GM18498 (cell line): ENCODE results near the gene CLN6.
"Not testable (repeated sequence)": the region's sequence is repeated elsewhere in the genome, so short reads cannot be mapped to it uniquely, and the experiment has no call there.

Experiments used
- ATAC-seq: cut with Tn5 transposase; IDR thresholded peaks from one replicate; pipeline ENCODE4 v1.9.1; 2021; ENCODE audit warnings: mild to moderate bottlenecking, moderate library complexity; ENCODE audit not compliant: unreplicated experiment

The CLN6 gene

DNA sequence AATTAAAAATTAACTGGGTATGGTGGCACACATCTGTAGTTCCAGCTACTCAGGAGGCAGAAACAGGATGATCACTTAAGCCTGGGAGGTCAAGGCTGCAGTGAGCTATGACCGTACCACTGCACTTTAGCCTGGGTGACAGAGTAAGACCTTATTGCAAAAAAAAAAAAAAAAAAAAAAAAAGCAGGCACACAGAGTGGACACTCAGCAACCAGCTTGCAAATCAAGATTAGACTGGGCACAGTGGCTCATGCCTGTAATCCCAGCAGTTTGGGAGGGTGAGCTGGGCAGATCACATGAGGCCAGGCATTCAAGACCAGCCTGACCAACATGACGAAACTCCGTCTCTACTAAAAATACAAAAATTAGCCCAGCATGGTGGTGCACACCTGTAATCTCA is 5.4 kb downstream of the CLN6 start:
- ATAC-seq = no peak

DNA sequence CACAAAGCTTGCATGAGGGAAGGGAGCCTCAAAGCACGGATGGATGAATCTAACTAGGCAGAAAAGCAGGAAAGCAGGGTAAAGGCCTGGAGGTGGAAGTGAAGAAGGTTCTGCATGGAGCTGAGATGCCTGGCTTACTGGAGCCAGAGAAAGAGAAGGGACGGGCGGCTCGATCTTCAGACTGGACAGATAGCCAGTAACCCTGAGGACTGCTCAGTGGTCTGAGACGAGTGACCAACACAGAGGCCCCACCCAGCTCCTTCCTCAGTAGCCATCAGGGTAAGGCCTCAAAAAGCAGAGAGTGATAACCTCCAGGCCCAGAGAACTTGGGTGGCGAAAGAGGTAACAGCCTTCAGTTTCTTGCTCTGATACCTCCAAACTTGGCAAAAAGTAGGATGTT is 6.4 kb downstream of the CLN6 start:
- no peak for ATAC-seq

DNA sequence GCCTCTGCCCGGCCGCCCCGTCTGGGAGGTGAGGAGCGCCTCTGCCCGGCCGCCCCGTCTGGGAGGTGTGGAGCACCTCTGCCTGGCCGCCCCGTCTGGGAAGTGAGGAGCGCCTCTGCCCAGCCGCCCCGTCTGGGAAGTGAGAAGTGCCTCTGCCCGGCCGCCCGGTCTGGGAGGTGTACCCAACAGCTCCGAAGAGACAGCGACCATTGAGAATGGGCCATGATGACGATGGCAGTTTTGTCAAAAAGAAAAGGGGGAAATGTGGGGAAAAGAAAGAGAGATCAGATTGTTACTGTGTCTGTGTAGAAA is 7.1 kb downstream of the CLN6 start:
- ATAC-seq = not testable (repeated sequence)

DNA sequence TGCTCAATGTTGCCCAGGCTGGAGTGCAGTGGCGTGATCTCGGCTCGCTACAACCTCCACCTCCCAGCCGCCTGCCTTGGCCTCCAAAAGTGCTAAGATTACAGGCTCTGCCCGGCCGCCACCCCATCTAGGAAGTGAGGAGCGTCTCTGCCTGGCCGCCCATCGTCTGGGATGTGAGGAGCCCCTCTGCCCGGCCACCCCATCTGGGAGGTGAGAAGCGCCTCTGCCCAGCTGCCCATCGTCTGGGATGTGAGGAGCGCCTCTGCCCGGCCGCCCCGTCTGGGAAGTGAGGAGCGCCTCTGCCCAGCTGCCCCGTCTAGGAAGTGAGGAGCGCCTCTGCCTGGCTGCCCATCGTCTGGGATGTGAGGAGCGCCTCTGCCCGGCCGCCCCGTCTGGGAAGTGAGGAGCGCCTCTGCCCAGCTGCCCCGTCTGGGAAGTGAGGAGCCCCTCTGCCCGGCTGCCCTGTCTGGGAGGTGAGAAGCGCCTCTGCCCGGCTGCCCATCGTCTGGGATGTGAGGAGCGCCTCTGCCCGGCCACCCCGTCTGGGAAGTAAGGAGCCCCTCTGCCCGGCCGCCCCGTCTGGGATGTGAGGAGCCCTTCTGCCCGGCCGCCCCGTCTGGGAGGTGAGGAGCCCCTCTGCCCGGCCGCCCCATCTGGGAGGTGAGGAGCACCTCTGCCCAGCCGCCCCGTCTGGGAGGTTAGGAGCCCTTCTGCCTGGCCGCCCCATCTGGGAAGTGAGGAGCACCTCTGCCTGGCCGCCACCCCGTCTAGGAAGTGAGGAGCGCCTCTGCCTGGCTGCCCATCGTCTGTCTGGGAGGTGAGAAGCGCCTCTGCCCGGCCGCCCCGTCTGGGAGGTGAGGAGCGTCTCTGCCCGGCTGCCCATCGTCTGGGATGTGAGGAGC is 7.7 kb downstream of the CLN6 start:
- not testable (repeated sequence) for ATAC-seq

DNA sequence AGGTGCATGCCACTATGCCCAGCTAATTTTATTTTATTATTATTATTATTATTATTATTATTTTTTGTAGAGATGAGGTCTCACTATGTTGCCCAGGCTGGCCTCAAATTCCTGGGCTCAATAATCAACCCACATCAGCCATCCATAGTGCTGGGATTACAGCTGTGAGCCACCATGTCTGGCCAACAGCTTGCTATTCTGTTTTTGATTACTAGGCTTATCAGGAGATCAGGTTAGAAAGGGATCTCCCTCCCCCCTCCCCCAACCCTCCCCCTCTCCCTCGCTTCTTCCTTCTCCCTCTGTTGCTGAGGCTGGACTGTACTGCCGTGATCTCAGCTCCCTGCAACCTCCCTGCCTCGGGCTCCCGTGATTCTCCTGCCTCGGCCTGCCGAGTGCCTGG is 8.6 kb downstream of the CLN6 start:
- no peak for ATAC-seq

DNA sequence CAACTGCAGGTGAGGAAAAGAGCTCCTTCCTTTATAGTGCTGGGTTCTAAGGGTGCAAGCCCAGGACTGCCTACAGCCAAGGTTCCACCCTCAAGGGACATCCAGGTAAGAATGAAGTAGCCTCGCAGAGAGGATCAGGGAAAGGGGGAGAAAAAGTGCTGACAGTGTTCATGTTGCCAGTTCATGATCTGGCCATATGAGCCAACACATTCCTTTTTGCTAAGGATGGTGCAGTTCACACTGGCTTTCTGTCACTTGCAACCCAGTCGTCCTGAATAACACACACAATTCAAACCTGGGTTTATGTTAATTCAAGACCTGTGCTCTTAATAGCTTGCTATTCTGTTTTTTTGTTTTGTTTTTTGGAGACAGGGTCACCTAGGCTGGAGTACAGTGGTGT is 9.0 kb downstream of the CLN6 start:
- ATAC-seq = no peak

DNA sequence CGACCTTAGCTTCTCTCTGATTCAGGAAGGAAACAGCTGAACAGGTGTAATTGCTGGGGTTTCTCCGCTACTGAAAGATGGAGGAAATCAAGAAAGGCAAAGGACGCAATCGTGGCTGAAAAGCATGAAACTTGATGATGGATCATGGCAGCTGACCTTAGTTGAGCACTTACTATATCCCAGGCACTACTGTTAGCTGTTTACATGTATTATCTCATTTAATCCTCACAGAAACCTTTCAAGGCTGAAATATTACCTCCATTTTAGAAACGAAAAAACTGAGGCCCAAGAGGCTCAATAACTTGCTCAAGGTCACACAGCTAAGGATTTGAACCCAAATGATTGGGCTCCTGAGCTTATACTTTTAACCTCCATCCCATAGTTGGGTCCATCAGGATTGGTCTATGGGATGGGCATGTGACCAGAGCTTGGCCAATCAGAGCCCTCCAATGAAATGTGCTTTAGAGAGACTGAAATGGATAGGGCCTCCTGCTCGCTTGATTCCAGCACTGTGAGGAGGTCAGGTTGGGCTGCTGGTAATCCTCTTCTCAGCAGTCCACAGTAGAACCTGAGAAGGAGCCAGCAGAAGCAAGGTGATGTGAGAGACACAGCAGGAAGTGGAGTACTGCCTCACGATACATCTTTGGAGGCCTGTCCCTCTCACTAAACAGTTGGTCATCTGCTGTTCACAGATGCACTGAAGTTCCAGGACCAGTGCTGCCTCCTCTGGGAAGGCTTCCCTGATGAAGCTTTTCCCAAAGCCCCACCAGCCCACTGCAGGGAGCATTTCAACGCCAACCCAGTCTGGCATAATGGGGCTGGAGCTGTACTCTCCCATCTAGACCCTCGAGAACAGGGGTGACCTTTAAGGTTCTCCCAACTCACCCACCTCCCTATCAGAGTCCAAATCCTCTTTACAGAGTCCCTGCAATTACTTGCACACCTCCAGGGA is 10.4 kb downstream of the CLN6 start:
- ATAC-seq = no peak

DNA sequence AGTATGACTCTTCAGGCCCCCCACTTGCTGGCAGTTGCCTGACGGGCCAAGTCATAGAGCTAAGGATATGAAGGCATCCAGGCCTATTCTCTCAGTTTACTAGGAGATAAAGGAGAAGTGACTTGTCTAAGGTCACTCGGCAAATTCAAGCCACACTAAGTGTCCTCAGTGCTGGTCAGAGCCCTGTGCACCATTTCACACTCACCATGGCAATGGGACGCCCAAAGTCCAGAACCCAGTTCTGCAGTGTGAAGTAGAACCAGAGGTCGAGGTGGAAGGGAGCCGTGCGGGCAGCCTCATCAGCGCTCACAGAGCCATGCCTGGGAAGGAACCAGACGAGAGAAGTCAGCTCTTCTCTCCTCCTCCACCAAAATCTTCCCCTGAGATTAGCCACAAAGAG is 11.2 kb downstream of the CLN6 start:
- no peak for ATAC-seq

DNA sequence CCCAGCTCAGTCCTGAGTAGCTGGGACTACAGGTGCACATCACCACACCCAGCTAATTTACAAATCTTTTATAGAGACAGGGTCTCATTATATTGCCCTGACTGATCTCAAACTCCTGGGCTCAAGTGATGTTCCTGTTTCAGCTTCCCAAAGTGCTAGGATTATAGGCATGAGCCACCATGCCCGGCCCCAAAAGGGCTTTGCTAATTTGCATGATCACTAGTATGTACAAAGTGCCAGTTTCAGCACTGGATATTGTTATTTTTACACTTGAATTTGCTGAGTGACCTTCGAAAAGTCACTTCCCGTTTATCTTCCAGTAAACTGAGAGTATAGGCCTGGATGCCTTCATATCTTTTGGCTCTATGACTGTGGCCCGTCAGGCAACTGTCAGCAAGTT is 12.2 kb downstream of the CLN6 start:
- no peak for ATAC-seq

DNA sequence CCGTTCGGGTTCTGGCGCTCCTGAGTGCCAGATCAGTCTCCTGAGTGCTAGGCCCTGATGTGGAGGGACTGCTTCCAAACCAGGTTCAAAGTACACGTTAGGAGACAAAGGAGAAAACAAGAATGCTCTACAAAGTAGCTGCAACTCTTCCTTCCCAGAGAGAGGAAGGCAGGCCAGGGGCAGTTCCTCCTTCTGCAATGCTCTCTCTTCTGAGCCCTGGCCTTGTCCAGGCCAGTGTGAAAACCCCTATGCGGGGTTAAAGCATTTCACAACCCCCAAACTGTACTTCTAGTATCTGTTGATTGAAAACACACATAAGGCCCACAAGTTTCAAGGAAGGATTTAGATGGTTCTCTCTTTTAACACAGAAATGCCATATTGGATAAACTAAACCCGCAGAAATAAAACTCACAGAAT is 14.7 kb downstream of the CLN6 start:
- no peak for ATAC-seq

DNA sequence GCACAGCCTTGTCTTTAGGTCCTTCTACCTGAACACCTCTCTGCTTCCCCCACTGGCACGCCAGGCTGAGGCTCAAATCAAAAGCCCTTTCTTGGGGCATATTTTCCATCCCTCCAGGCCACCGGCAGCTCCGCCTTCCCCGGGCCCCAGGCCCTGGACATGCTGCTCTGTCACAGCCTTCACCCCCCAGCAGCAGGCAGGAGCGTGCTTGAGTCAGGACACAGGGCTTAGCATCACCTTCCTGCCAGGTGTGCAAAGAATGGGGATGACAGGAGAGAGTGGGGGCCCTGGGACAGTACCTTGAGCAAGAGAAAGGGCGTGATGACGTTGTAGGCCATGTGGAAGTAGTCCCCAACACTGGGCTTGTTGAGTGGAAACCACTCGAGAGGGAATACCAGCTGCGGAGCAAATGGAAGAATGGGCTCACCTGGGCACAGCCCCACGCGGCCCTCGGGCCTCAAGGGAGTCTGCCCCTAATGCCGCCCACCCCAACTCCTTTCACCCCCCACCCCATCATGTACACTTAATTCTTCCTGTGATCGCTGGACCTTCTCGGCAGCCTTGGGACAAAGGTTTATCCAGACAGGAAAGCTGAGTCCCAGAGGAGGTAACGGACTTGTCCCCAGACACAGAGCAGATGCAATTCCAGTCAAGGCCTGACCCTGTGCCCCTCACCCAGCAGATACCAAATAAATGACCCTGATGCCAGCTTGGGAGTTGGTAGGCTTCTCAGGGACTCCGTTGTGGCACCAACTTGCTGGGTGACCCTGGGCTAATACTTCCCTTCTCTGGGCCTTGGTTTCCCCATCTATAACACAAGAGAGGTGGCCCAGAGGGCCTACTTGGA is 15.3 kb downstream of the CLN6 start:
- ATAC-seq = no peak

DNA sequence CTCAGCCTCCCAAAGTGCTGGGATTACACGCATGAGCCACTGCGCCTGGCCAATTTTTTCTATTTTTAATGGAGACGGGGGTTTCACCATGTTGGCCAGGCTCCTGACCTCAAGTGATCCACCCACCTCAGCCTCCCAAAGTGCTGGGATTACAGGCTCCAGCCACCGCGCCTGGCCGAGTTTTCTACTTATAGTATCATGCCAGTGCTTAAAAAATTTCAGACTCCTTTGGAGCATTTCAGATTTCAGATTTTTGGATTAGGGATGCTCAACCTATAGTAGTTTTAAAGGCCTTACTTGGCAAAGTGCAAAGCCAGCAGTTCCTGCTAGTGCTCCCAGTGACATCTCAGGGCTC is 16.1 kb downstream of the CLN6 start:
- ATAC-seq = not testable (repeated sequence)

DNA sequence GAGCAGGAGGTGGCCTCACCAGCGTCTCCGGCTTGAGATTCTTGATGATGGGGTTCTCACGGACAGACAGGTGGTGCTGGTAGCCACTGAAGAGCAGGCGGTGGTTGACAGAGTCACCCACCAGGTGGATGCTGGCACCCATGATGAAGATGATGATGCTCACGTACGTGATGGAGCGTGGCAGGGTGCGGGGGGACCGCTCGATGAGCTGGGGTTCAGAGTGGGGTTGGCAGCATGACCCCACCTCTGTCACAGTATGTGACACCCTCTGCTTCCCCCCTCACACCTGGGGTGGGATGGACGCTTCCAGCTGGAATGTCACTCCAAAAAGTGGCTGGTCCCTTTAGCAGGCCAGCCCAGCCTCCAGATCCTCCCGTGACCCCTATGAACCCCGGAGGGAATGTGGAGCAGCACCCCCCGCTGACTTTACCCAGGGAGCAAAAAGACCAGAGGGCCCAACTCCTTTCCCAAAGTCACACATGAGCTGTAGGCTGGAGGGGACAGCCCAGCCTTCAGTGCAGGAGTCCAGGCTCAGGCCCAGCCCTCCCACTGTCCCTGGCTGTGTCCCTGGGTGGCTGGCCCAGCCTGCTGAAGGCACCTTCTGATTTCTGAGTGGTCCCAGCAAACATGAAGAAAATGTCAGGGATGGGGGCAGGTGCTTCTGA is 17.7 kb downstream of the CLN6 start:
- no peak for ATAC-seq

DNA sequence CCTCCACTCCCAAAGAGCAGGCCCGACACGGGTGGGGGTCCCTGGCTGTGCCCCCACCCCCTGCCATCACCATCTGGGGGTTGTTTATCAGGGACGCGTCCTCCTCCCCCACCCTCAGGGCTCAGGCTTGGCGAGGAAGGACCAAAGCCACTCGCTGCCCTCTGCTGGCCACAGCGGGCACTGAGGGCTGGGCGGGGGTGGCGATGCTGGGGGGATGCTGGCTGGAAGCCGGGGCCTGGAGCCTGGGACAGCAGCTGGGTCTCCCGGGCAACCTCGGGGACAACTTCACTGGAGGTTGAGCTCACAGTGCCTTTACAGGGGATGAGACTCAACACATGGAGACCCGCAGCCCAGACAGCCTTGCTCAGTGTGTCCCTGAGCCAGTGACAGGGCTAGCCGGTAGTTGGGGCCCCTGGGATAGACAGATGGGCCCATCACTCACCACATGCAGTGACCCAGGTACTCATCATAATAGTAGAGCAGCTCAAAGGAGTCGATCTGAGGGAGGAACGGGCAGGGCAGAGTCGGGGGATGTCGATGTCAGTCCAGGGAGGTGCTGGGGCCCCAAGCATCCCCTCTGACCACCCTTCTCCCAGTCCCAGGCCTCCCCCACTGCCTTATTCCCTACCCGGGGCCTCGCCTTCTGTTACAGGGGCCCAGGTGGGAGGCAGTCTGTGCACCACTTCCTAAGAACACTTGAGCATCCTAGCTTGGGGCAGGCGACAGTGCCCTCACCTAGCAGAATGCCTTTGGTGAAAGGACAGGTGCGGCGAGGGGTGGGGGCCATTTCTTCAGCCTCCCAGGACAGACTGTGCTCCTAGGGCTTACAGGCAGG is 18.5 kb downstream of the CLN6 start:
- ATAC-seq = no peak

DNA sequence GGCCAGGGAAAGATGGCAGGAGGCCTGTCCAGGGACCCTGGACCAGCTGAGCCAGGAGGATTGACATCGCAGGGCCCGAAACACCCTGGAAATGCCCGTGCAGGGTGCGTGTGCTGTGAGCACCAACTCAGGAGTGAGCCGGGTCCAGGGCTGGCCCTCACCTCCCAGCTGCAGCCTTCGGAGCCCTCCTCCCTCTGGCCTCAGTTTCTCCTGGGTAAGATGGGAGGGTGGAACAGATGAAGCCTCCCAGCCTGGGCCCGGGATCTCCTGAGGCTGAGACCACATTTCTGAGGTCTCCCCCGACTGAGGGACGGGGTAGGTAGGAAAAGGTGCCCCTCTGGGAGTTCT is 19.1 kb downstream of the CLN6 start:
- ATAC-seq = no peak

DNA sequence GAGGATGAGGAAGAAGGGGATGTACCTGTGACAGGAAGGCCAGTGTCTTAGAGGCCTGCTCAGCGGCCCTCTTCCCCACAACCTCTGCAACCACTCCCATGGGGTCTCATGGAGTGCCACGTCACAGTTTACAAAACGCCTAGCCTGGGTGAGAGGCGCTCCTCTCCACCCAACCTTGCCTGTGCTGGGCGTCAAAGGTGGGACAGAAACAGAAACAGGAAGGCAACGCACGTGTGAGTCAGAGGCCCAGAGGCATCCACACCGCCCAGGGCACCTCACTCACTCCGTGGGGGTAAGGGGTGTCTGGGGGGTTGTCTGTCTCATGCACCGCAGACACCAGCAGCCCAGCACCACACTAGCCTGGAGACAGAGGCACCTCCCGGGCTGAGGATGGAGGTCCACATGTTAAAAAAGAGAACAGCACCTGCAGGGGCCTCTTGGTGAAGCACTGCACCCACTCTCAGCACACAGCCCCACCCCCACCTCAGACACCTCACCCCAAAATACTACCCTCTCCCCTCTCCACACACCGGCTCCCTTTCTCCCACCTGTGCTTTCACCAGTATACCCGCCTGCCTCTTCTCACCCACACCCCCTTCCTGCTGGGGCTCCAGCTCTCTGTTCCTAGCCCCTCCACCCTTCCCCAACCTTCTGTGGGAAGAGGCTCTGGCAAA is 19.7 kb downstream of the CLN6 start:
- no peak for ATAC-seq

DNA sequence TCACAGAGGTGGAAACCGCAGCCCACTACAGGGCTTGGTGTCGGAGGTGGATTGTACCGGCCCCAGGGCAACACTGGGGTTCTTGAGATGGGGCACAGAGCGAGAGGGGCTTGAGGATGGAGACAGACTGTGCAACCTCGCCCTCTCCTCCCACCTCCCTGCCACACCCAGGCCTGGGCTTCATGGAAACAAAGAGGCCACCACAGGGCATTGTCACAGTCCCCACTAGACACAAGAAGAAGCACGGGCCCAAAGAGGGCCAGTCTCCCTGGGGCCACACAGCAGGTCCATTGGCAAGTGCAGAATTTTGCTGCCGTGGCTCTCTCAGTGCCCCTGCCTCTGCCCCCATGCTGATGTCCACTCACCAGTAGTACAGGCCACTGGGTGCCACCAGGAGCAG is 20.3 kb downstream of the CLN6 start:
- ATAC-seq = no peak

DNA sequence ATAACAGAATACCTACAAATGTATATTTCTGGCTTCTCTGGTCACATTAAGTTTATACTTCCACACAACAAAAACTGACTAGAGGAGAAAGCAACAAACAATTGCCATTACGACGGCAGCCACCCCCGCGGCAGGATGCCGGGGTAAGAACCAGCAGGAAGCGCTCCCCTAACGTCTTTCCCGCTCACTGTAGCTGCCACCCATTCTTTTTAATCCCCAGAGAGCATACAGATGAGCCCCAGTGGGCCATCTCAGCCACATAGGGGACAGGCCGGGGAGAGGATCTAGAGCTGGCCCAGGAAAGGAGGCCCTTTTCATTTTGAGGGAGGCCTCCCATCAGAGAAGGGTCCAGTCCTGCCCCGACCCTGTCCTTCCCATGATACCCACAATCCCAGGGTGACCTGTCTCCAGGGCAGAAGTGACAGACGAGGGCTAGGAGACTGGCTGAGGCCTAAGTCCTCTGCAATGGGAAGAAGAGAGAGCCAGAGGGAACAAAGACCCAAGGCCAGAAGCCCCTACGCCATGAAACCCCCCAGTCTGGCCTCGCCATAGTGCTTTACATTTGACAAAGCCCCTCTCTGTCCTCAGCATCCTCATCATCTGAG is 20.8 kb downstream of the CLN6 start:
- ATAC-seq = no peak

DNA sequence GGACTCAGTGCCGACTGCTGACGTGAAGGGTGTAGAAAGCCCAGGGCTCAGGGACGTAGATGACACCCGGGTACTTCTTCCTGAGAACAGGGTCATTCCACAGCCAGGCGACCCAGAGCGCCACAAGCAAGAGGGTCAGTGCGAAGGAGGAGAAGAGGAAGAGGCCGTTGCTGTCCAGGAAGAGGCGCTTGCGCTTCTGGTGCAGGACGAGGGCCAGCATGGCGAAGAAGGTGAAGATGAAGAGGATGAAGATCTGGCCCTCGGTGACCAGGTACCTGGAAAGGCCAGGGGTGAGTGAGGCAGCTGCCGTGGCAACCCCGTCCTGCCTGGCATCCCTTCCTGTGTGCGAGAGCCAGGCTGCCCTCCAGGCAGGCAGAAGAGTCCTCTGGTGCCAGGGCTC is 21.4 kb downstream of the CLN6 start:
- no peak for ATAC-seq
